Activated CD4-positive, alpha-beta T cell treated with anti-CD3 and anti-CD28 coated beads for 24 hours (primary cell): ENCODE results near the gene NADSYN1.

Experiments used
- DNase-seq, 2 donors: peaks; one replicate each; pipeline ENCODE4 v3.0.0-alpha.2; 2020; ENCODE audit warnings: low read depth in 2 of 2

Gene NADSYN1

DNA sequence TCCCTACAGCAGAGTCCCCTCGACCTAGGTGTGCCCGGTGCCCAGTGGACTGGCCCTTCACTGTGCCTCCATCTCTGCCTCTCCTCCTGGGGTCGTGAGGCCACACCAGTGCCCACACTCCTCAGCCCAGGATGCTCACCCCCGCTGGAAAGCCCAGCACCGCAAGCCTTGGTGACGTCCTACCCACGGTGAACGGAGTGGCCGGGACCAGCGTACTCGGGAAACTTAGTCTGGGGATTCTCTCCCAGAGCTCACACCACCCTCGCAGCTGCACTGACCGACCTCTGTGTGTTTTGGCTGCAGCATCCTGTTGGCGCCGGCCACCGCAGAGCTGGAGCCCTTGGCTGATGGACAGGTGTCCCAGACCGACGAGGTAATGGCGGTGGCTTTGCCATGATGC is 38.5 kb downstream of the NADSYN1 start:
- DNase-seq = no peak

DNA sequence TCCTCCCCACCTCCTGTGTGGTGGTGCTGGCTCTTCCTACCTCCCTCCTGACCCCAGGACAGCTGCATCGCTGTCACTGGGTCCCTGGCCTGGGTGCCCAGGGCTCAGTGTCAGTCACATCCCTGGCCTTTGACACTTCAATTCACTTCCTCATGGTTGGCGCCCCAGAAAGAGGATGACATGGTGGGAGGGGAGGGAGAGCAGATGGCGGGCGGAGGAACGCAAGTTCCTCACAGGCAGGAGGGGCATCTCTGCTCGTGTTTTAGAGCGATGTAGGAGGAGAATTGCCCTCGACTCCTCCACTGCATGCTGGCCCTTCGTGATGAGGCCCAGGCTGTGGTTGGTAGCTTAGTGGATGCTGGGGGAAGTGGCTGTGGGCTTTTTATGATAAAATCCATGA is 38.9 kb downstream of the NADSYN1 start:
- no peak for DNase-seq

DNA sequence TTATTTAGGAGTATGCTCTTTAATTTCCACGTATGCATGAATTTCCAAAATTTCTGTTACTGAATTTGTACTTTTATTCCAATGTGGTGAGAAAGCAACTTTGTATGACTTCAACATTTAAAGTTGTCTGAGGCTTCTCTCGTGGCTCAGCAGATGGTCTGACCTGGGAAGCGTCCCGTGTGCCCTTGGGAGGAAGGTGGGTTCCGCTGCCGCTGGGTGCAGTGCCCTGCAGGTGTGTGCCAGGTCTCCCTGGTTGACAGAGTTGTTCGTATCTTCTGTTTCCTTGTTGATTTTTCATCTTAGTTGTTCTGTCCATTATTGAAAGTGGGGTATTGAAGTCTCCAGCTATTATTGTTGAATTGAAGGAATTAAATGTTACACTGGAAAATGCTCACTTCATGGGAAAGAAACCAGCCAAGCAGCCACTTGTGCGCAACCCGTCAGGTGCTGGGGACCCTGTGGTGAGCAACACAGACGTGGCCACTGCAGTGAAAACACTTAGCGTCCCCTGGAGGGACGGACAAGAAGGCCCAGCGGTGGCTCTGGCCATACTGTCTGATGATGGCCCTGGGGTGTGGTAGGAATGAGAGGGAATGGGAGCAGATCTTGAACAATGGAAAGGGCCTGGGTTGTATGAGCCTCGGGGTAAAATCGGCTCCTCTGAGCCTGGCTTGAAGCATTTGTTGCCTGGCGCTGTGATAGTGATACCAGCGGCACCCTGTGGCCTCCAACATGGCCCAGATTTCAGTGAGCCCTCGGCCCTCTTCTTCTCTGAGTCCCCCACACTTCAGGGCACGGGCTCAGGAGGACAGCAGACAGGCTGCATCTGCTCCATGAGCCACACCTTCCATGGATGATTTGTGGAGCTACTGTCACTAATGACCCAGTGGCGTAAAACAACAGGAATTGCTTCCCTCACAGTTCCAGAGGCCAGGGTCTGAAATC is 42.6 kb downstream of the NADSYN1 start:
- no peak for DNase-seq

DNA sequence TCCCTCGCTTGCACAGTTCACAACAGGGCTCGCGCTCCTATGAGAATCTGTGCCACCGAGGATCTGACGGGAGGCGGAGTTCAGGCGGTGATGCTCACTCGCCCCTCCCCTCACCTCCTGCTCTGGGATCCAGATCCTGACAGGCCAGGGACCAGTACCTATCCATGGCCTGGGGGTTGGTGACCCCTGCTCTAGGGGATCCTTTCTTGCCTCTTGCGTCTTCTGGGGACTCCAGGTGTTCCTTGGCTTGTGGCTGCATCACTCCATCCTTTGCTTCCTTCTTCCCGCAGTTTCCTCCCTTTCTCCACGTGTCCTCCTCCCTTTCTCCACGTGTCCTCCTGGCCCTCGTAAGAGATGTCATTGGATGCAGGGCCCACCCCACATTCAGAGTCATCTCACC is 43.4 kb downstream of the NADSYN1 start:
- no peak for DNase-seq

DNA sequence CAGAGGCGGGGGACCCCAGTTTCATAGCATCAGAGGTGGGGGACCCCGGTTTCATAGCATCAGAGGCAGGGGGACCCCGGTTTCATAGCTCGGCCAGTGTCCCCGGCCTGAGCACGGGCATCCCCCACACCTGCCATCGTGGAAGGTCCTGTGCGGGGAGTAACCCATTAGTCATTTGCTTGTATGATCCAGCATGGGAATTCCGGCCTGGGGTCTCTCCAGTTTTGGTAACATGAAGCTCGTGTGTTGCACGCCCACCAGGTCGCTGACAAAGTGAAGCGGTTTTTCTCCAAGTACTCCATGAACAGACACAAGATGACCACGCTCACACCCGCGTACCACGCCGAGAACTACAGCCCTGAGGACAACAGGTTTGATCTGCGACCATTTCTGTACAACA is 45.1 kb downstream of the NADSYN1 start:
- DNase-seq = no peak

DNA sequence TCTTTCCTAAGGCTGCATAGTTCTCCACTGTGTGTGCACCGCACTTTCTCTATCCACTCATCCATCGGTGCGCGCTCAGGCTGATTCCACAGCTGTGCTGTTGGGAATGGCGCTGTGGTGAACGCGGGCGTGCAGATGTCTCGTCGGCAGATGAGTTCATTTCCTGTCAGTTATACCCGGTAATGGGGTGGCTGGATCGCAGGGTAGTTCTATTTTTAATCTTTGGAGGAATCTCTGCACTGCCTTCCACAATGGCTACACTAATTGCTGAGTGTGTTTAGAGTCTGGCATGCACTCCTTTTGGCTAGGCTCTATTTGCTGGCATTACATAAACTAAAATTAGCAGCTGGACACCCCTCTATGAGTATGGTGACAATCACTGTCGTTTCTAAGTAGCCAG is 46.1 kb downstream of the NADSYN1 start:
- DNase-seq = no peak

DNA sequence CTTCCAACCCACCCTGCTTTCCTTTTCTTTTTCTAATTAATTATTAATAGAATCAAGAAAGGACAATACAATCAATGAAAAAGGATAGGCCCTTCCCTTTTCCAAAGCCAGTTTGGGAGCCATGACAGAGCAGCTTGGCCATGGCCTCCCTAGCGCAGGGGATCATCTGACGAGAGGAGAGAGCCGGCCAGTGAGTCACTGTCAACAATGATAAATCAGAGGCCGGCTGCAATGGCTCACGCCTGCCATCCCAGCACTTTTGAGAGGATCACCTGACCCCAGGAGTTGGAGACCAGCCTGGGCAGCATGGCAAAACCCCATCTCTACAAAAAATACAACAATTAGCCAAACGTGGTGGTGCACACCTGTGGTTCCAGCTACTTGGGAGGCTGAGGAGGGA is 46.5 kb downstream of the NADSYN1 start:
- no peak for DNase-seq

DNA sequence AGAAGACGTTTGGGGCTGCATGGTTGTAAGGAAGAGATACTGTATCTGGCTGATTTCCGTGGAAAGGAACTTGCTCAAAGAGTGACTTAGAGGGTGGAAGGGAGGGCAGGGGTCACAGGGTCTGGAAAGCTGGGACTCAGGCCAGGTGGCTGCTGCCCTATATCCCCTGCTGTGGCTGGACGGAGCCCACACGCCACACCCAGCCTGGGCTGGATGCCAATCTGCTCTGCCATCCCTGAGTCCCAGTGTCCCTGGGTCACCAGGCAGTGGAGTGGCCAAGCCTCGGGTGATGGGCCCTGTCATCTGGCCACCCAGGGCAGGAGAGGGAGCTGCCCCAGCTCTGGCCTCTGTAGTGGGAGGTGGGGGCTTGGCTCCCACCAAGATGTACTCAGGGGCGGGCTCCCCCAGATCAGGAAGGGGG is 47.6 kb downstream of the NADSYN1 start:
- DNase-seq = no peak

DNA sequence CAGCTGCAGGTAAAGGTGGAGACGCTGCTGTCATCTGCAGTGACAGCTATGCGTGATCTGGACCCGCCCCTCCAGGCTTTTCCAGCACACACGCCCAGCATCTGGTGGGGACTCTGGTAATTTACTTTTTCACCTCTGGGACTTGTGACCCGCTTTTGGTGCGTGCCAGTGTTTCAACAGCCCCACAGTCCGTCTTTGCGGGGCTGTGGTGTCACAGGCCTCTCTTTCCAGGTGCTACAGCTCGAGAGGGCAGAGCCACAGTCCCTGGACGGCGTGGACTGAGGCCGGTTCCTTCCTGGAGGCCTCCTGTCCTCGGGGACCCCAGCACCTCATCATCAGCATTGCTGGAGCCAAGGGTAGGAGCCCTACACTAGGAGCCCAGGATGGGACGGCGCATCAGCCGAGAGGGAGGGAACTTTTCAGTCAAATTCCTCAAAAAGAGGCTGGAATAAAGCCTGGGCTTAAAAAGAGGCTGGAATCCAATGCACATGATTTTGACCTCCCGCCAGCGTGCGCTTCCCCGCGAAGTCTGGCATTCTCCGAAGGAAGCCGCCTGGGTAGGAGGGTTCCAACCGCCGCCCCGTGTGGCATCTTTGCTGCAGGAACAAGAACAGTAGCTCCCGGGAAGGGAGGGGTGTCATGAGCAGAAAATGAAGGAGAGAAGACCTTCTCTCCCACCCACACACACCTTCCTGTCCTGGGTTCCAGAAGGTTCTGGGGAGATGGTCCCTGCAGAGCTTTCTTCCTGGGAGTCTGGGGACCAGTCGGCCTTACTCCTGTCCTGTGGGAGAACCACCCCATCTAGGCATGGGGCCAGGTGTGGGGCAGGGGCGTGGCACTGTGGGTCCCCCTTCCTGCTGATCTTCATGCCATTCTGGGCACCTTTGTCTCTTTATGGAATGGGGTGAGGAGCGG is 48.3 kb downstream of the NADSYN1 start:
- DNase-seq = no peak

DNA sequence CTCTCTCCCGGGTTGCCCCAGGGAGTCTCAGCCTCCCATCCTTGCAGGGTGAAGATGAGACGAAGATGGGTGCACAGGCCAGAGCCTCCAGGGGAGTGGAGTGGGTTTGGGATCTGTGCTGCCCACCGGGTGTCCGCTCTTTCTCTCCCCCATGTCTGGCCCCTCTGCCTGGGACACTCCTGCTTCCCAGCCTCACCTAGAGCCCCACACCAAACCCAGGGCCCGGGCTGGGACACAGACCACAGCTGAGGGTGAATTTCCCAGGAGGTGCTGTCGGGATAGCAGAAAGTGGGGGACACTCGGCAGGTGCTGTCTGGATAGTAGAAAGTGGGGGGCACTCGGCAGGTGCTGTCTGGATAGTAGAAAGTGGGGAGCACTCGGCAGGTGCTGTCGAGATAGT is 49.0 kb downstream of the NADSYN1 start:
- no peak for DNase-seq

DNA sequence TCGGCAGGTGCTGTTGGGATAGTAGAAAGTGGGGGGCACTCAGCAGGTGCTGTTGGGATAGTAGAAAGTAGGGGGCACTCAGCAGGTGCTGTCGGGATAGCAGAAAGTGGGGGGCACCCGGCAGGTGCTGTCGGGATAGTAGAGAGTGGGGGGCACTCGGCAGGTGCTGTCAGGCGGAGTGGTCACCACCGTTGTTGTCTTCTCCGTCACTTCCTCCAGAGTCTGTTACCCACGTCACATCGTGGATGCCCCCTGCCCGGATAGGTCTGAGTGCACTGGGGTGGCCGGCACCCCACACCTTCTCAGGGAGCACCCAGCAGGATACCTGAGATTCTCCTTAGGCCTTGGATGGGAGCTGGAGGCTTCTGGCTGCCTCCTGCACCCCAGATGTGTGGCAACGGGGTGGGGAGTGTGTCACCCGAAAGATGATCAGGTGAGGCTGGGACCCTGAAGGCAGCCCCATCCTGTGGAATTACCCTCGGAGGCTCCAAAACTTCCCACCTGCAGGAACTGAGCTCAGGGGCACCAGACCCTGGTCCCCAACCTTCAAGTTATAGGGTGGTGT is 50.0 kb downstream of the NADSYN1 start:
- DNase-seq = no peak

DNA sequence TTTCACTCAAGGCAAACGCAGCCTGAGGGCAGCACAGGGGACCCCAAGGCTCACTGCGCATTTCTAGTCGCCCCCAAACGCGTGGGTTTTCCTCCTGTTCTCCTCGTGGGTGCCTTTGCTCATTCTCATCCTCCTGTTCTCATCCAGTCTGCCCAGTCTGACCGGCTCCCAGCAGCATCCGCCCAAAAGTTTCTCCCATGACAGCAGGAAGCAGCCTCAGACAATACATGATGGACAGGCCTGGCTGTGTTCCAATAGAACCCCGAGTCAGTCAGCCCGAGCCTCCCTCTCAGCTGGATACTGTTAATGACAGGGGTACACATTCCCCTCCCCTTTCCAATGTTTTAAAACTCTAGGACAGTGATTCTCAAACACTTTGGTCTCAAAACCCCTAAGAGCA is 51.5 kb downstream of the NADSYN1 start:
- no peak for DNase-seq

DNA sequence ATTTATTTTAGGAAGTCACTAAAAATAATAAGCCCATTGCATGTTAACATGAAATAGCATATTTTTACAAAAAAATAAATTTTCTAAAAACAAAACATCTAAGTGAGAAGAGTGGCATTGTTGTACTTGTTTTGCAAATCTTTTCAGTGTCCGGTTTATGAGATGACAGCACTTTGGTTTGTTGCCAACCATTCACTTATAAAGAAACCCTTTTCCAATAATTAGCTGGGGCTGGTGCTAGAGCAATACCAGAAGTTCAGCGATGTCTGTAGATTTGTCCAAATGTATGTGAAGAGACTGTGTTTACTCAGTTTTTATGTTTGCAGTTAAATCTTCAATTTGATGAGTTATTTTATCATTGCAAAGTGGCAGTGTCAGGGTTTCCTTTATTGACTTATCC is 52.0 kb downstream of the NADSYN1 start:
- DNase-seq = no peak

DNA sequence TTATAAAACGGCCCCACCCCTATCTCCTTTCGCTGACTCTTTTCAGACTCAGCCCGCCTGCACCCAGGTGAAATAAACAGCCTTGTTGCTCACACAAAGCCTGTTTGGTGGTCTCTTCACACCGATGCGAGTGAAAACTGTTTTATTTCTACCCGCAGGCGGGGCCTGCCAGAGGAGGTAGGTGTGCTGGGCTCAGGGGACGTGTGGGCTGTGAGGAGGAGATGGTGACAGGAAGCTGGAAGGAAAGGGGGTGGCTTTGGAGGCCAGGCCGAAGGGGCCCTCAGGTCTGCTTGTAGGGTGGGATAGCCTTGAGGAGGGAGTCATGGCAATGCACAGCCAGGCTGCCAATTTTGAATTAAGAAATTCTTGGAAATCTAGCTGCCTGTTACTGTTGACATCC is 52.8 kb downstream of the NADSYN1 start:
- DNase-seq = no peak

DNA sequence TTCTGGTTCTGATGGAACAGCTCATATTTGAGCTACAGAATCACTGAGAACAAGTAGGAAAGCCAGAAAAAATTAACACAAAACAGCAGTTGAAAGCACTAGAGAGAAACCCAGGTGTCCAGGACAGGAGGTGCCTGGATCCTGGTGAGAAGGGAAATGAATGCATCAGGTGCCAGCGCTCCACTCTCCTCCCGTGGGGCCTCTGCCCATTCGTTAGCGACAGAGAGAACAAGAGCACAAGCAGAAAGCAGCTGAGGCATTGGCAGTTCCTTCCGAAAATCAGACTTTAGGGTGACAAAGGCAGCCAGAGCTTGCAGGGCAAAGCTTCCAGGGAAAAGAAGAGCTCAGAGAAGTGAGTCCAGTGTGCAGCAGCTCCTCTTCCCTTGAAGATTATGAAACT is 54.1 kb downstream of the NADSYN1 start:
- no peak for DNase-seq

DNA sequence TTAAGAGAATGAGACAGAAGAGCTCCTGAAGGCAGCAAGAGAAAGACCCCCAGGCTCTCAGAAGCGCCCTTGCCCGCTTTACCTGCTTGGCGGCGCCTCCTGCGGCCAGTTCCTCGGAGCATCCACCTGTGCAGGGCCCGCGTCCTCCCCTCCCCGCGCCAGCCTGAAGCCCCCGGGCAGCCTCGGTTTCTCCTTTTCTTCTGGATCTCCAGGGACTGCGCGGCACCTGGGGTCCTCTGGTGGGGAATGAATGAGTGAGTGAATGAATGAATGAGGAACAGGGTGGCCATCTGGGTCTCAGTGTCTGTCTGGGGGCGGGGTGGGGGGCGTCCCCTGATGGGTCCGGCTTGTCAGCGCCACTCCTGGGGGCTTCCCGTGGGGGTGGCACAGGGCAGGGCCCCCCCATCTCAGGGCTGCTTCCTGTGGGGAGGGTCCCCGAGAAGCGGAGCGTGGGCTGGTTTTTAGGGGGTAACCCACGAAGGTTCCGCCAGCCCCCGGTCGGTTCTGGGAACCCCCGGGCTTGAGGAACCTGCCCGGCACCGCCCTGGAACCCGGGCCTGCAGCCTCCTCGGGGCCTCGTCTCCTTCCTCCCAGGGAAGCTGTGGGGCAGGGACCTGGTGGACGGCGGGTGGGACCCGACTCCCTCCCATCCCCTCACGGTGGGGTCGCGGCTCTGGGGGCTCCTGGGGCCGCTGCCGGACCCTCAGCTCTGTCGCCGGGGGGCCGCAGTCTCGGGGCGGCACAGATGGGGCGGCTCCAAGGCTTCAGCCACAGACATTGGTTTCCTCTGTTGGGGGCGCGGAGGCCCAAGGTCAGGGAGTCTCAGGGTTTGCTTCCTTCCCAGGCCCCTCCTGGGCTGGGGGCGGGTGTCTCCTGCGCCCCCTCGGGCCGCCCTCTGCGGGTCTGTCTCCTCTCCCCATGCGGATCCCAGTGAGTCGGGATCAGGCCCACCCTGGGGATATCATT is 65.8 kb downstream of the NADSYN1 start:
- no peak for DNase-seq

DNA sequence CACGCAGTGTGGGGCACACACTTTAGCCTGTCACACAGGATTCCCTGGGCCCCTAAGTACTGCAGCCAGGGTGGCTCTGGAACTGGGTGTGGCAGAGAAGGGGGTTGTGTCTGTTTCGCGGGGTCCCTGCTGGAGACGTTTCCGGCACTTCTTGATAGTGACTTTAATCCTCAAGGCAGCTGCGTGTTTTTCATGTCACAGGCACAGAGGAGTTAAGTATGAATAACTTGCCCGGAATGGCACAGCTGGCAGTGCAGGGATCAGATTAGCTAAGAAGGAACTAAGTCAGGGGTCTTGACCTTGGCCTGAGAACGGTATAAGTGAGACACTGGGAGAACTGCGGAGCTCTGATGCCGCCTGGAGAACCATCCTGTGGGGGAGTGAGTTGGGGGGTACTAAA is 66.5 kb downstream of the NADSYN1 start:
- no peak for DNase-seq

DNA sequence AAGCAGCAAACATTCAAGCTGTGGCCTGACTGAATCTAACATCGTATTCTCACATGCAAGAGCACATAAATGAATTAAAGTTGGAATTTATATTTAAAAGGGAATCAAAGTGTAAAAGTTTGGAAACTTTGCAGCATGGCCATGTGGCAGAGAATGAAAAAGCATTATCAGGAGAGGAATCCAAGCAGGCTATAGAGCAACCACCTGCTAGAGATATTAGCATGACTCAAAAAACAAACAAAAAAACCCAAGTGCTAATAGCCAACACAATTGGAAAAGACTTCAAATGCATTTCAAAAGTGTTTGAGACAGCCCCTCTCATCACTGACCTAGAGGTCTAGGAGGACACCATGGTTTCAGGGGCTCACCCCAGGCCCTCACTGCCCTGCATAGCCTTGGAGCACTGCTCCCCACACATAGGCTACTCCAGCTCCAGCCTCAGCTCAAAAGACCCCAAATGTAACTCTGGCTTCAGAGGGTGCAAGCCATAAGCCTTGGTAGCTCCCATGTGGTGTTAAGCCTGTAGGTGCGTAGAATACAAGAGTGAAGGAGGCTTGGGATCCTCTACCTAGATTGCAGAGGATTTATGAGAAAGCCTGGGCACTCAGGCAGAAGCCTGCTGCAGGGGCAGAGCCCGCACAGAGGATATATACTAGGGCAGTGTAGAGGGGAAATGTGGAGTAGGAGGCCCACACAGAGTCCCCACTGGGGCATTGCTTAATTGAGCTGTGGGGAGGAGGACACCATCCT is 72.4 kb downstream of the NADSYN1 start:
- no peak for DNase-seq

DNA sequence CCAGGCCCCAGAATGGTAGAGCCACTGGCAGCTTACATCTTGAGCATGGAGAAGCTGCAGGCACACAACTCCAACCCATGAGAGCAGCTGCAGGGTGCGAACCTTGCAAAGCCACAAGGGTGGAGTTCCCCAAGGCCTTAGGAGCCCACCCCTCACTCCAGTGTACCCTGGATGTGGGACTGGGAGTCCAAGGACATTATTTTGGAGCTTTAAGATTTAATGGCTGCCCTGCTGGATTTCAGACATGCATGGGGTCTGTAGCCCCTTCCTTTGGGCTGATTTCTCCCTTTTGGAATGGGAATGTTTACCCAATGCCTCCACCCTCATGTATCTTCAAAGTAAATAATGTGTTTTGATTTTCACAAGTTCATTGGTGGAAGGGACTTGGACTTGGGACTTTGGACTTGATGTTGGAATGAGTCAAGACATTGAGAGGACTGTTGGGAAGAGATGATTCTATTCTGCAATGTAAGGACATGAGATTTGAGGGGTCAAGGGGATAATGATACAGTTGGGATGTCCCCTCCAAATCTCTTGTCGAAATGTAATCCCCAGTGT is 73.0 kb downstream of the NADSYN1 start:
- no peak for DNase-seq
